HepG2 (cell line): ENCODE results near the gene ANO5. TPM values are rescaled to one million over a fixed set of nuclear protein-coding genes. Genes with fewer than 3 reads are reported as not detected.

Source experiments
- AFF4 ChIP-seq: sonication (generic); formaldehyde crosslinking; IDR thresholded peaks from 2 replicates; pipeline ENCODE4 v1.4.0; 2020; ENCODE audit warnings: missing genetic modification reagents
- ATAD3A ChIP-seq: sonication (generic); formaldehyde crosslinking; IDR thresholded peaks from 2 replicates; pipeline ENCODE4 v1.4.0; 2020; ENCODE audit warnings: missing genetic modification reagents
- JUN ChIP-seq: sonication (generic); formaldehyde crosslinking; IDR thresholded peaks from 2 replicates; pipeline ENCODE4 v1.4.0; 2020; ENCODE audit warnings: mild to moderate bottlenecking, missing genetic modification reagents
- TFAP4 ChIP-seq: sonication (generic); IDR thresholded peaks from 2 replicates; pipeline ENCODE4 v1.6.1; 2016; ENCODE audit warnings: low read depth, borderline replicate concordance
- ZNF101 ChIP-seq: sonication (generic); formaldehyde crosslinking; IDR thresholded peaks from 2 replicates; pipeline ENCODE4 v1.4.0; 2020; ENCODE audit warnings: mild to moderate bottlenecking, low read depth, missing genetic modification reagents, borderline replicate concordance
- ZNF232 ChIP-seq: sonication (generic); formaldehyde crosslinking; IDR thresholded peaks from 2 replicates; pipeline ENCODE4 v1.4.0; 2020; ENCODE audit warnings: missing genetic modification reagents, borderline replicate concordance
- ZNF570 ChIP-seq: sonication (generic); formaldehyde crosslinking; IDR thresholded peaks from 2 replicates; pipeline ENCODE4 v1.4.0; 2020; ENCODE audit warnings: mild to moderate bottlenecking, missing genetic modification reagents, borderline replicate concordance
- polyA plus RNA-seq, 8 experiments: library from polyadenylated mRNA; depleted of rRNA in 3 of 8; stranded (reverse) in 7 of 8; unstranded in 1 of 8; fragments of >200 nt; fragmentation: Illumina TruSeq in 4 of 8; extraction: Trizol in 4 of 8; gene quantifications; 2 replicates each; pipeline versions ENCODE4 v1.2.1 to v1.2.3, GENCODE V29; 2011 to 2016; ENCODE audit warnings: low read depth in 4 of 8, missing spikeins in 1 of 8, mixed read lengths in 1 of 8; ENCODE audit not compliant: insufficient read depth in 1 of 8
- total RNA-seq, 5 experiments: library from RNA; depleted of rRNA; stranded (reverse); fragments of >200 nt; fragmentation: Illumina TruSeq; extraction: Trizol; gene quantifications; 2 replicates each; pipeline ENCODE4 v1.2.3, GENCODE V29; 2016; ENCODE audit warnings: low read depth in 1 of 5
- TF ChIP-seq, protein P1 (sequence below): IDR thresholded peaks from 2 replicates; pipeline ENCODE4 v1.6.1; 2016; ENCODE audit warnings: mild to moderate bottlenecking
- TF ChIP-seq, protein P2 (sequence below): sonication (generic); formaldehyde crosslinking; IDR thresholded peaks from 2 replicates; pipeline ENCODE4 v1.8.1; 2023; ENCODE audit warnings: missing genetic modification reagents, inconsistent platforms, borderline replicate concordance

The ANO5 gene
- total and polyA plus RNA-seq, 2 of the 13 experiments (the other 11 are each of a cell fraction or from before 2014, with no cell fraction given): 0.02 to 0.03 TPM

DNA sequence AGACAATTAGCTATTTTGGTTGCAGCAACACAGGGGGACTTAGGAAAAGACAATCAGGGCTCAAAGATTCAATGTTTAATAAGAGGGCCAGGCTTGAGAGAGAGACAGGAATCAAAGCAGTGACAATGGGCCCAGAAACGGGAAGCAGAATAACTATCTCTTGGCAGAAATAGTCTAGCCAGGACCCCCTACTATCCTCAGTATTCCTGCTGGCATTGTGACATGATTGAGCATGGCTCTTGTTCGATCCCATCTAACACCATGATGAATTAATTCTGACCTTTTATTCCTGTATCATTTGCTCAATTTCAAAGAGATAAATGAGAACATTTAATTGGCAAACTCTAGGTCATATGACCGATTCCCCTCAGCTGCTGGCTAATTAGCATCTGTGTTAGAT lies 12.8 kb upstream of the ANO5 start (continued):
- TF ChIP-seq AFF4 (CRISPR knock-in tag): no peak
- TF ChIP-seq ATAD3A (CRISPR knock-in tag): no peak
- TF ChIP-seq, protein P1, sequence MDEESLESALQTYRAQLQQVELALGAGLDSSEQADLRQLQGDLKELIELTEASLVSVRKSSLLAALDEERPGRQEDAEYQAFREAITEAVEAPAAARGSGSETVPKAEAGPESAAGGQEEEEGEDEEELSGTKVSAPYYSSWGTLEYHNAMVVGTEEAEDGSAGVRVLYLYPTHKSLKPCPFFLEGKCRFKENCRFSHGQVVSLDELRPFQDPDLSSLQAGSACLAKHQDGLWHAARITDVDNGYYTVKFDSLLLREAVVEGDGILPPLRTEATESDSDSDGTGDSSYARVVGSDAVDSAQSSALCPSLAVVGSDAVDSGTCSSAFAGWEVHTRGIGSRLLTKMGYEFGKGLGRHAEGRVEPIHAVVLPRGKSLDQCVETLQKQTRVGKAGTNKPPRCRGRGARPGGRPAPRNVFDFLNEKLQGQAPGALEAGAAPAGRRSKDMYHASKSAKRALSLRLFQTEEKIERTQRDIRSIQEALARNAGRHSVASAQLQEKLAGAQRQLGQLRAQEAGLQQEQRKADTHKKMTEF (CRISPR knock-in tag): no peak
- TF ChIP-seq ZNF101 (CRISPR knock-in tag): no peak
- TF ChIP-seq TFAP4: no peak
- no peak for TF ChIP-seq ZNF232 (CRISPR knock-in tag)
- TF ChIP-seq JUN (CRISPR knock-in tag): no peak
- no peak for TF ChIP-seq ZNF570
- TF ChIP-seq, protein P2, sequence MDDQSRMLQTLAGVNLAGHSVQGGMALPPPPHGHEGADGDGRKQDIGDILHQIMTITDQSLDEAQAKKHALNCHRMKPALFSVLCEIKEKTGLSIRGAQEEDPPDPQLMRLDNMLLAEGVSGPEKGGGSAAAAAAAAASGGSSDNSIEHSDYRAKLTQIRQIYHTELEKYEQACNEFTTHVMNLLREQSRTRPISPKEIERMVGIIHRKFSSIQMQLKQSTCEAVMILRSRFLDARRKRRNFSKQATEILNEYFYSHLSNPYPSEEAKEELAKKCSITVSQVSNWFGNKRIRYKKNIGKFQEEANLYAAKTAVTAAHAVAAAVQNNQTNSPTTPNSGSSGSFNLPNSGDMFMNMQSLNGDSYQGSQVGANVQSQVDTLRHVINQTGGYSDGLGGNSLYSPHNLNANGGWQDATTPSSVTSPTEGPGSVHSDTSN: no peak
